Mesenchymal stem cell (in vitro differentiated cells and primary cell): Measurements from ENCODE around the gene CHST11.

Experiments used
- DNase-seq: peaks from one replicate; pipeline ENCODE4 v3.0.0-alpha.2; 2013
- H2AFZ ChIP-seq: one replicate; pipeline ENCODE4 v1.6.1; 2013; ENCODE audit warnings: low read depth, mild to moderate bottlenecking, control low read depth, inconsistent platforms, low read length, moderate library complexity
- H2AK5ac ChIP-seq: 2 replicates; pipeline ENCODE4 v1.6.1; 2013; ENCODE audit warnings: low read length, moderate library complexity, mild to moderate bottlenecking, inconsistent platforms; ENCODE audit not compliant: severe bottlenecking
- H2BK120ac ChIP-seq: one replicate; pipeline ENCODE4 v1.6.1; 2013; ENCODE audit warnings: low read depth, mild to moderate bottlenecking, inconsistent platforms, low read length, moderate library complexity
- H2BK12ac ChIP-seq, 2 experiments: one replicate each; pipeline ENCODE4 v1.6.1; 2013; ENCODE audit warnings: inconsistent platforms in 2 of 2, low read length in 2 of 2, mild to moderate bottlenecking in 2 of 2, moderate library complexity in 2 of 2, control low read depth in 1 of 2
- H2BK15ac ChIP-seq: one replicate; pipeline ENCODE4 v1.6.1; 2013; ENCODE audit warnings: mild to moderate bottlenecking, low read depth, inconsistent platforms; ENCODE audit not compliant: poor library complexity, severe bottlenecking
- H2BK5ac ChIP-seq: 2 replicates; pipeline ENCODE4 v1.6.1; 2013; ENCODE audit warnings: low read depth, mild to moderate bottlenecking, low read length, control low read depth, inconsistent platforms; ENCODE audit not compliant: poor library complexity, severe bottlenecking
- H3K14ac ChIP-seq, 2 experiments: one replicate each; pipeline ENCODE4 v1.6.1; 2013; ENCODE audit warnings: inconsistent platforms in 2 of 2, low read length in 2 of 2, control low read depth in 1 of 2, mild to moderate bottlenecking in 1 of 2, moderate library complexity in 1 of 2
- H3K18ac ChIP-seq, 2 experiments: one replicate each; pipeline ENCODE4 v1.6.1; 2013; ENCODE audit warnings: inconsistent platforms in 2 of 2, low read length in 2 of 2, control low read depth in 1 of 2, low read depth in 1 of 2, mild to moderate bottlenecking in 1 of 2
- H3K23ac ChIP-seq, 2 experiments: one replicate each; pipeline ENCODE4 v1.6.1; 2013; ENCODE audit warnings: inconsistent platforms in 2 of 2, low read length in 2 of 2, mild to moderate bottlenecking in 2 of 2, moderate library complexity in 2 of 2, control low read depth in 1 of 2
- H3K27ac ChIP-seq: 2 replicates; pipeline ENCODE4 v1.5.1; 2013; ENCODE audit warnings: mild to moderate bottlenecking, moderate library complexity, low read length, control low read depth, inconsistent platforms; ENCODE audit not compliant: poor library complexity, severe bottlenecking
- H3K27me3 ChIP-seq, 2 experiments: 2 replicates each; pipeline versions ENCODE4 v1.6.1 to v1.7.0; 2013; ENCODE audit warnings: low read length in 2 of 2, mild to moderate bottlenecking in 2 of 2, moderate library complexity in 2 of 2, control low read depth in 1 of 2, inconsistent platforms in 1 of 2; ENCODE audit not compliant: control insufficient read depth in 1 of 2, insufficient read depth in 1 of 2
- H3K36me3 ChIP-seq, 2 experiments: 2 replicates each; pipeline versions ENCODE4 v1.6.1 to v1.7.0; 2013; ENCODE audit warnings: low read length in 2 of 2, control low read depth in 1 of 2, inconsistent platforms in 1 of 2, low read depth in 1 of 2, mild to moderate bottlenecking in 1 of 2; ENCODE audit not compliant: insufficient read depth in 2 of 2, control insufficient read depth in 1 of 2
- H3K4ac ChIP-seq, 2 experiments: one replicate each; pipeline ENCODE4 v1.6.1; 2013; ENCODE audit warnings: inconsistent platforms in 2 of 2, low read length in 2 of 2, mild to moderate bottlenecking in 2 of 2, moderate library complexity in 2 of 2, control low read depth in 1 of 2, low read depth in 1 of 2
- H3K4me1 ChIP-seq: 2 replicates; pipeline ENCODE4 v1.6.1; 2013; ENCODE audit warnings: low read depth, low read length, control low read depth; ENCODE audit not compliant: control insufficient read depth, insufficient read depth
- H3K4me2 ChIP-seq: 2 replicates; pipeline ENCODE4 v1.6.1; 2013; ENCODE audit warnings: low read length, mild to moderate bottlenecking, inconsistent platforms; ENCODE audit not compliant: poor library complexity, severe bottlenecking
- H3K4me3 ChIP-seq, 2 experiments: 2 replicates each; pipeline versions ENCODE4 v1.5.1 to v1.7.0; 2013; ENCODE audit warnings: low read length in 2 of 2, mild to moderate bottlenecking in 2 of 2, control low read depth in 1 of 2, low read depth in 1 of 2; ENCODE audit not compliant: insufficient read depth in 1 of 2
- H3K79me1 ChIP-seq: replicated peaks from 2 replicates; pipeline ENCODE4 v1.6.1; 2013; ENCODE audit warnings: mild to moderate bottlenecking, control low read depth, low read length, inconsistent platforms; ENCODE audit not compliant: poor library complexity, severe bottlenecking
- H3K9ac ChIP-seq: 2 replicates; pipeline ENCODE4 v1.7.0; 2013; ENCODE audit warnings: mild to moderate bottlenecking, low read length, moderate library complexity
- H3K9me3 ChIP-seq: 2 replicates; pipeline ENCODE4 v1.7.0; 2013; ENCODE audit warnings: mild to moderate bottlenecking, low read length; ENCODE audit not compliant: control insufficient read depth
- H4K8ac ChIP-seq: one replicate; pipeline ENCODE4 v1.6.1; 2013; ENCODE audit warnings: inconsistent platforms, mild to moderate bottlenecking, low read length, moderate library complexity
- H4K91ac ChIP-seq: one replicate; pipeline ENCODE4 v1.6.1; 2013; ENCODE audit warnings: mild to moderate bottlenecking, low read length, inconsistent platforms
- WGBS: methylation state at CpG from one replicate; pipeline ENCODE4 v1.1.7; 2013; ENCODE audit warnings: mixed read lengths; 5-methylcytosine and 5-hydroxymethylcytosine counted together

CHST11 gene

GRCh38 chr12:104457746-104458693 lies 1.3 kb downstream of the CHST11 start:
- under 1% methylated on average over 51 of the region's 71 CpGs for WGBS
- H2BK120ac ChIP-seq: peak overlapping the region; percentile 74
- peak overlapping the region; percentile 74 to 93 for H3K4me3 ChIP-seq
- H4K8ac ChIP-seq: peak overlapping the region; percentile 13
- peak; percentile 48 for DNase-seq
- H3K23ac ChIP-seq: peak overlapping the region in 1 of 2 experiments; percentile 94
- peaks cover 0 to 7% of the 10 kb centered on the region in 2 experiments for H3K27me3 ChIP-seq
- H3K14ac ChIP-seq: peak overlapping the region in 1 of 2 experiments; percentile 89
- H2BK12ac ChIP-seq: peak overlapping the region in 1 of 2 experiments; percentile 79
- no peak overlapping the region for H2AK5ac ChIP-seq
- H3K4me2 ChIP-seq: peak overlapping the region; percentile 95
- no peak overlapping the region for H2BK5ac ChIP-seq
- peak overlapping the region; percentile 52 to 83 for H3K4ac ChIP-seq
- H4K91ac ChIP-seq: peak overlapping the region; percentile 4
- H3K36me3 ChIP-seq: no peaks in the 10 kb centered on the region
- H3K18ac ChIP-seq: peak overlapping the region; percentile 48 to 90
- H3K4me1 ChIP-seq: peaks cover 17% of the 10 kb centered on the region
- H2AFZ ChIP-seq: no peak overlapping the region
- H3K9me3 ChIP-seq: no peaks in the 10 kb centered on the region
- H3K27ac ChIP-seq: no peak overlapping the region
- H2BK15ac ChIP-seq: peak overlapping the region; percentile 65
- peak overlapping the region; percentile 96 for H3K9ac ChIP-seq
- H3K79me1 ChIP-seq: no peaks in the 10 kb centered on the region

GRCh38 chr12:104458694-104459367 lies 2.1 kb downstream of the CHST11 start:
- no peak overlapping the region for H4K91ac ChIP-seq
- H2BK15ac ChIP-seq: no peak overlapping the region
- H3K9me3 ChIP-seq: no peaks in the 10 kb centered on the region
- no peaks in the 10 kb centered on the region for H3K36me3 ChIP-seq
- H3K14ac ChIP-seq: peak overlapping the region in 1 of 2 experiments; percentile 68
- peak overlapping the region in 1 of 2 experiments; percentile 57 for H3K23ac ChIP-seq
- H3K4me1 ChIP-seq: peaks cover 17% of the 10 kb centered on the region
- peak overlapping the region; percentile 96 for H3K9ac ChIP-seq
- no peak overlapping the region for H2AFZ ChIP-seq
- H3K4ac ChIP-seq: peak overlapping the region in 1 of 2 experiments; percentile 83
- DNase-seq: peak; percentile 45
- peak overlapping the region; percentile 21 for H2BK120ac ChIP-seq
- H3K18ac ChIP-seq: peak overlapping the region; percentile 48 to 71
- WGBS: 13% methylated on average over 19 of the region's 21 CpGs
- no peak overlapping the region for H2BK5ac ChIP-seq
- no peaks in the 10 kb centered on the region for H3K79me1 ChIP-seq
- no peak overlapping the region for H2AK5ac ChIP-seq
- peak overlapping the region; percentile 63 to 80 for H2BK12ac ChIP-seq
- H3K27me3 ChIP-seq: peaks cover 0 to 4% of the 10 kb centered on the region in 2 experiments
- peak overlapping the region; percentile 74 to 93 for H3K4me3 ChIP-seq
- no peak overlapping the region for H3K27ac ChIP-seq
- peak overlapping the region; percentile 95 for H3K4me2 ChIP-seq
- H4K8ac ChIP-seq: peak overlapping the region; percentile 75

GRCh38 chr12:104459368-104459909 lies 2.7 kb downstream of the CHST11 start:
- no peak overlapping the region for H2AFZ ChIP-seq
- peak overlapping the region; percentile 96 for H3K9ac ChIP-seq
- no peak overlapping the region for H2BK5ac ChIP-seq
- H3K27me3 ChIP-seq: peaks cover 0 to 4% of the 10 kb centered on the region in 2 experiments
- peak overlapping the region; percentile 63 to 80 for H2BK12ac ChIP-seq
- peak overlapping the region in 1 of 2 experiments; percentile 24 for H3K4ac ChIP-seq
- H2BK120ac ChIP-seq: peak overlapping the region; percentile 21
- peaks cover 17% of the 10 kb centered on the region for H3K4me1 ChIP-seq
- H3K14ac ChIP-seq: no peak overlapping the region
- H2AK5ac ChIP-seq: no peak overlapping the region
- H3K79me1 ChIP-seq: no peaks in the 10 kb centered on the region
- no peaks in the 10 kb centered on the region for H3K9me3 ChIP-seq
- no peak overlapping the region for H4K91ac ChIP-seq
- peak overlapping the region; percentile 75 for H4K8ac ChIP-seq
- no peak overlapping the region for H3K23ac ChIP-seq
- WGBS: 73% methylated on average over 6 of the region's 7 CpGs
- no peak overlapping the region for H3K4me2 ChIP-seq
- no peak overlapping the region for H3K27ac ChIP-seq
- no peak overlapping the region for H2BK15ac ChIP-seq
- no peaks in the 10 kb centered on the region for H3K36me3 ChIP-seq
- peak; percentile 38 for DNase-seq
- peak overlapping the region in 1 of 2 experiments; percentile 93 for H3K4me3 ChIP-seq
- H3K18ac ChIP-seq: peak overlapping the region in 1 of 2 experiments; percentile 37
